GM21526 (cell line): ENCODE measurements around the gene GLRX.
"Not testable (repeated sequence)": the region's sequence is repeated elsewhere in the genome, so short reads cannot be mapped to it uniquely, and the experiment has no call there.

Experiments
- ATAC-seq: cut with Tn5 transposase; IDR thresholded peaks from one replicate; pipeline ENCODE4 v1.9.1; 2021; ENCODE audit warnings: moderate library complexity; ENCODE audit not compliant: unreplicated experiment, low FRiP score

Gene GLRX

DNA sequence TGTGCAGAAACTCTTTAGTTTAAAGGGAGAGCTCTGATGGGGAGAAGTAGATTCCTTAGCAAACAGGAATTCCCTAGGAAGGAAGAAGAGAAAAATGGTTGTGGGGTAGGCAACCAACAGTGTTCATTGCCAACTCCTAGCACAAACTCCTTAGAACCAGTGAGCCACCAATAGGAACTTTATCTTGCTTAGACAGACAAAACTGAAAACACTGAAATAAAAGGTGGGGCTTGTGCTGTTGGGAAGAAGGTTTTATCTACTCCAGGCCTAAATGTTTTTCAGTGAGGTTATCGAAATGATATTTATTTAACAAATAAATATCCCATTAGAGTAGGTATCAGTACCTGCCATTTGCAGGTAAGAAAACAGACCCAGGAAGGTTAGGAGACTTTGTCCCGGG, 7.7 kb upstream of the GLRX start:
- ATAC-seq = no peak

DNA sequence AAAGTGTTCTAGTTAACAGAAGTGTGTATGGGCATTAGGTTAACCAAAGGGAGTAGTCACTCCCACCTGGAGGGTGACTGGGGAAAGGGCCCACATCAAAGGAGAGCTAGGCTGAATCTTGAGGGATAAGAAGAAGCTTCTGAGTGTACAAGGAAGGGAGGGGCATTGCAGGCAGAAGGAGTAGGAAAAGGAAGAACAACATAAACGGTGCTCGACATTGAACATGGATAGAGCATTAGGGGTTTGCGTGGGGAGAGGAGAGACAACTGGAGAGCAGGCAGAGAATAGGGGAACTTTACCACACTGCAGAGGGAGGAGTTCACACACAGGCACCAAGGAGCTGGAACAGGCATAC, 5.3 kb upstream of the GLRX start:
- ATAC-seq = no peak

DNA sequence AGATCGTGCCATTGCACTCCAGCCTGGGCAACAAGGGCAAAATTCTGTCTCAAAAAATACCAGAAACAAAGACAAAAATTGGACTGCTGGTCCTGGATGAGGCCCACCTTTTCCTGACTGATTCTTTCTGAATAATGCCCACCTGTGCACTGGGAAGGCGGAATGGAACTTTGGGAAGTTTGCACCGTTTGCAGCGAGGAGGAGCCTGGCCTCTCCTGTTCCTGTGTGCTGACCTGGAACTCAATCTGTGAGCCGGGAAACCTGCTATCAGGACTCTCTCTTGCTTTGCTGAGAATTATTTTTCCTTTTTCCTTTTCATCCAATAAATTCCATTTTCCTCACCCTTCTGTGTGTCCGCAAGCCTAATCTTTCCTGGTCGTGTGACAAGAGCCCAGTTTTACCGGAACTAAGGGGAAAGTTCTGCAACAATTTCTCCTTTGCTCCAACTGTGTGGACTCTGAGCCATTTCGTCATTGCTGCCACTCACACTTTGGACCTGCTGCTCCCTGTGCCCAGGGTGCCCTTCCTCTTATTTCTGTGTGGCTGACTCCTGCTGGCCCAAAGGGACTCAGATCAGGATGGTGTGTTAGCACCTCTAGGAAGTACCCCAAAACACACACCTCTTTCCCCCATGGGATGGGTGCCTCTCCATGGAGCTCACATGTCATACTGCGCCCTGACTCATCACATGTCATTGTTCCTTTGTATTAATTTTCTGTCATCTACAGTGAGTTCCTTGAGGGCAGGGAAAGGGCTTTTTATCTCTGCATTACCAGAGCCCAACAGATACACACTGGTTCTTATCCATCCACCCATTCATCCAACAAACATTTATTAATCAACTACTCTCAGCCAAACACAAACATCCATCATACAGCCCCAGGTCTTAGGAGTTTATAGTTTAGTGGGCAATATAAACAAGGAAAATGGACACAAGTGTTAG, 4.7 kb upstream of the GLRX start:
- no peak for ATAC-seq

DNA sequence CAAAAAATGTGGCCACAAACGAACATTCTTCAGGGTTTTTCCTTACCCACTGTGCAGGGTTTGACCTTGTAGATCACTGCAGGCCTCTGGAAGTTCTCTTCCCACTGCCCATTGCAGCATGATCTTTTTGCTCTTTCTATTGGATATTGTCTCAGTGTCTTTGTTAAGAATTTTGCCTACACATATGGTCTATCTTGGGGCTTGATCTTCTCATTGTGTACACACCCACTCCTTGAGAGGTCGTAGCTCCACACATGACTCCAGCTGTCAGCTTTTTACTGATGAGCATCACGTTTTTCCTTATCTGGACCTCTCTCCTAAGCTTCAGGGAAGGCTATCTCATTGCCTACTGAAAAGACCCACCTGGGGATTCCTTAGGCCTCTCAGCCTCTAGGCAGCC, 3.0 kb upstream of the GLRX start:
- no peak for ATAC-seq

DNA sequence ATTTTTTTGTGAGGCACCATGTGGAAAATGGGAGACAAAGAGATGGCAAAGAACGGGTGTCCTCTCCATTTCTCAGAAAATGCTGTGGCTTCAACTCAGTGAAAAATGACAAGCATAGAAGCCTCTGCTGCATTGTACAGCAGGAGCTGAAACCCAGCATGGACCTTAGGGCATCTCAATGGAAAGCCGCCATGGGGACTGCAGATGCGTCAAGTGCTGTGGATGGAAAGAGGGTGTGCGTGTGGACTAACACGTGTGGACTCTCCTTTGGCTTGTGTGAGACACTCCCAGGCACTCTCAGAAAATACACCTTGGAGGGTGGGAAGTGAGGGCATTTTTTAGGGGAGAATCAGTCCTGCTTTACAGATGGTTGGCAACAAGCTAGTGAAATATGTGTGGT, 2.2 kb upstream of the GLRX start:
- ATAC-seq = no peak

GRCh38 chr5:95823738-95824609, 1.4 kb upstream of the GLRX start:
- peak; percentile 43 for ATAC-seq

- no peak for ATAC-seq
Observed at GRCh38 chr5:95823218-95823737, 752 bp upstream of the GLRX start.

DNA sequence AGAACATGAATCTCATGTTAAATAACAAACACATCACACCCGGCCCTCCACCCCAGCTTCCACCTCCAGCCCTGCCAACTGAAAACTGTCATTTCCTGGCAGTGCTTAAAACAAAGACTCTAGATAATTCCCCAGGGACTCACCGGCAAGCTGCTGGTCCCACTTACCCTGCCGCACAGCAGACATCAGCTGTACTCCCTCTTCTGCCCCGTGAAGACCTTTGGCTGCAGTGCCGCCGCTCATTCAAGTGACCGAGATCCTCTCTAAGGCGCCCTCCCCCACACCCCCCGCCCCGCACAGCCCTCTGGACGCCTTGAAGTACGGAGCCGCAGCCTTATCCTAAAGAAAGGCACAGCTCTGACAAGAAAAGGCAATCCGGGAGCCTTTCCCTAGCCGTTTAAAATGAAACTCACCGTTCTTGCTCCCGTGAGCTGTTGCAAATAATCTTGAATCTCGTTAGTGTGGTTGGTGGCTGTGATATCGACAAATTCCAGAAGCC, 434 bp downstream of the GLRX start:
- ATAC-seq = no peak

GRCh38 chr5:95821110-95822021, 1.2 kb downstream of the GLRX start:
- peak; percentile 25 for ATAC-seq

DNA sequence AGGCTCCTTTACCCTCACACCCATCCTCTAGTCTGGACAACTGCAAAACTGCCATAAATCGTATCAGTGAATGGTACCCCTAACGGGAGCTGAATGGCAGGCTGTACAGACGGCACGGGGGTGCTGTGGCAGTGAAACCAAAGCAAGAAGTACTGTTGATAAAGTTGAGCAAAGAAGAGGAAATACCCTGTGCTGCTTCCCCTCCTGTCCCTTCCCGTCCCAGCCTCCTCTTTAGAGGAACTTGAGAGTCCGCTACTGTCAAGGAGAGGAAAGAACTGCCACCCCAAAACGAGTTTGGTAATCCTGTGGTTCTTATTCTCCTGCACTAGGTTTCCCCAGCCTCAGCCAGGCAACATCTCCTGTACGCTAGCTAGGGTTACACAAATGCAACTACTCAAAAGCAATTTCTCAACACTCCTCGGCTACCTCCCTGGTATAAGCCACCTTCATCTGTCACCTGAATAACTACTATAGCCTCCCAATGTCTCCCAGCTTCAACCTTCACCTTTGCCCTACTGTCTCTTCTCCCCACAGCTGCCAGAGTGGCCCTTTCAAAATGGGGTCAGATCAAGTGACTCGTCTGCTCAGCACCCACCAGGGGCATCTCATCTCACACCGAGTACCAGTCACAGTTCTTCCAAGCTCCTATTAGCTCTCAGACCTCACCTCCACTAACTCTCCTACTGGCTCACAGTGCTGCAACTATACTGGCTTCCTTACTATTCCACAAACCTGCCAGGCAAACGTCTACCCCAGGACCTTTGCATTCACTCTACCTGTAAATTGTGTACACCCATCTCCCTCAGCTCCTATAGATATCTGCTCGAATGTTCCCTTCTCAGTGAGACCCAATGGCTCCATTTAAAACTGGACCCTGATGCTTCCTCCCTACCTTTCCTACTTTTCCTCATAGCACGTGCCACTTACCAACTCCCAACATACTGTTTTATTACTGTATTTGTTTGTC, 4.1 kb downstream of the GLRX start:
- ATAC-seq = no peak

GRCh38 chr5:95817430-95817829, 5.1 kb downstream of the GLRX start:
- ATAC-seq = no peak

- ATAC-seq = no peak
Observed at GRCh38 chr5:95816776-95817175, 5.8 kb downstream of the GLRX start.

DNA sequence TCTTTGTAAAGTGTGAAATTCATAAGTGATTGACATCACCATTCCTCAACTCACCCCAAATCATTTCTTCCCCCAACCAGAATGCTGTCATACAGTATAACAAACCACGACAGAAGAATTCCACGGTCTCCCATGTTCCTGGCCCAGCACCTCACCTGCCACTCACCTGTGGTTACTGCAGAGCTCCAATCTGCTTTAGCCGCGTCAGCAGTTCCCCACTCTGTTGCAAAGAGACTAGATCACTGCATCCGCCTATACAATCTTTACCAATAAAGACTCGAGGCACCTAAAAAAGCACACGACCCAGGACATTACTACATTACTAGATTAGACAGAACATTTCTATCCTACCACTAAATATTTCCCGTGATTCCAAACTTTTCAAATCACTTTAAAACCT, 6.2 kb downstream of the GLRX start:
- ATAC-seq = no peak

DNA sequence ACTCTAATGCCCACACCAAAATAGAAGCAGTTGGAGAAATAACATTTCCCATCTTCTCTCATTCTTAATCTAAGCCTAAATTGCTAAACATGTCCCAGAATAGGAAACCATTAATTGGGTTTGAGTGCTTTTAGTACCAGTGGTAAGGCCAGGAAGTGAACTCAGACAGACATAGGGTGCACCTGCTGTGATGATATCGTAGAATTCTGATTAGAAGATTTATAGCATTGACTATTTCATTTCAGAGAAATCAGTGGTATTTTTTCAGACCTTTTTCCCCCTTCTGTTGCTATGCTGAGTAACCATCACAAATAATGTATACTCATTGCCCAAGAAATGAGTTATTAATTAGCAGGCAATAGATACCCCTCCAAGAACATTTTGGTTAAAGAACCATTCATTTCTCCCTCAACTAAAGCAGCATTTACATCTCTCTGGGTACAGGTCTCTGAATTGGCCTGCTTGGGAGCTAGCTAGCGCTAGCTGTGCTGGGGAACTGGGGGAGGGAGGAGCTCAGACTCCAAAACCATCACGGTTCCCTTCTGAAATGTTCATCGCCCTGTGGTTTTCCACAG, 7.3 kb downstream of the GLRX start:
- ATAC-seq = no peak

DNA sequence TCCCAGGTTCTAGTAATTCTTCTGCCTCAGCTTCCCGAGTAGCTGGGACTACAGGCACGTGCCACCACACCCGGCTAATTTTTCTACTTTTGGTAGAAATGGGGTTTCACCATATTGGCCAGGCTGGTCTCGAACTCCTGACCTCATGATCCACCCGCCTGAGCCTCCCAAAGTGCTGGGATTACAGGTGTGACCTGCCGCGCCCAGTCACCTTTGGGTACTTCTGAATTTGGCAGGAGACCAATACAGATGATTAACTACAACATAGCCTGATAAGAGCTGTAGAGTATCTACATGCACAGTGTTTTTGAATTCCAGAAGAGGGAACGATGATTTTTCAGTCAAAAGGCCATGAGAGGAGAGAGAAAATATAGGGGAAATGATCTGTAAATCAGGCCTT, 9.5 kb downstream of the GLRX start:
- not testable (repeated sequence) for ATAC-seq

DNA sequence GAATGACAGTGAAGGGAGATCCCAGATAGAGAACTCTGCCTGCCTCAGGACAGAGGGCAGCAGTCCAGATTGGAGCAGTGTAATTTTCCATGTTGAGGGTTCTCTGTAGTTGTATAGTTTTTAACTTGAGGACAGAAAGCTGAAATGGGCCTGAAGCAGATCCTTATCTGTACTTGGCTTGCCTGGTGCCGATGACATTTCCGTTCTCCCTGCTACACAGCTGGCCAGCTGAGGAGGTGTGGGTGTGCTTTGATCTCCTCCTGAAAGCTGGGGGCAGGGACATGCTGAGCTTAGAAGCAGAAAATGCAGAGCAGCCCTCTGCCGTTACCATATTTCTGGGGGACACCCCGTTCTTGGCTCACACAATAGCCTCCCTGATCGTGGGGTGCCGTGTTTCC, 10.5 kb downstream of the GLRX start:
- ATAC-seq = no peak

- ATAC-seq = not testable (repeated sequence)
Observed at GRCh38 chr5:95811461-95812073, 11.0 kb downstream of the GLRX start.

DNA sequence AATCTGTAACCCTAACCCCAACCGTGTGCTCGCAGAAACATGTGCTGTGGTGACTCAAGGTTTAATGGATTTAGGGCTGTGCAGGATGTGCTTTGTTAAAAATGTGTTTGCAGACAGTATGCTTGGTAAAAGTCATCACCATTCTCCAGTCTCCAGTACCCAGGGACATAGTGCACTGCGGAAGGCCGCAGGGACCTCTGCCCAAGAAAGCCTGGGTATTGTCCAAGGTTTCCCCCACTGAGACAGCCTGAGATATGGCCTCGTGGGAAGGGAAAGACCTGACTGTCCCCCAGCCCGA, 11.5 kb downstream of the GLRX start:
- ATAC-seq = not testable (repeated sequence)
